GM21723 (cell line): Measurements from ENCODE around the gene PDLIM5.

Source experiments
- ATAC-seq: cut with Tn5 transposase; IDR thresholded peaks from one replicate; pipeline ENCODE4 v1.9.1; 2021; ENCODE audit warnings: mild to moderate bottlenecking, moderate library complexity; ENCODE audit not compliant: unreplicated experiment

The PDLIM5 gene

DNA sequence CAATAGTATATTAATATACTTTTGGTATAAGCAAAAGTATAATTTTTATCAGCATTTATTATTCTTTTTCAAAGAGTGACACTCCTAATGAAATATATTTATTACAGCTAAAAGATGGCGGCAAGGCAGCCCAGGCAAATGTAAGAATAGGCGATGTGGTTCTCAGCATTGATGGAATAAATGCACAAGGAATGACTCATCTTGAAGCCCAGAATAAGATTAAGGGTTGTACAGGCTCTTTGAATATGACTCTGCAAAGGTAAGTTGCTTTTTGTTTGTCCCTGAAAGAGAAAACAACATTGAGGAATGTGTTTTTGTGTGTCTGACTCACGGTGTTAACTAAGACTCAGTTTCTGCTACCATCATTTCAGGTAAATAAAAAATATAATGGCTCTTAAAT lies 71.9 kb downstream of the PDLIM5 start:
- no peak for ATAC-seq

DNA sequence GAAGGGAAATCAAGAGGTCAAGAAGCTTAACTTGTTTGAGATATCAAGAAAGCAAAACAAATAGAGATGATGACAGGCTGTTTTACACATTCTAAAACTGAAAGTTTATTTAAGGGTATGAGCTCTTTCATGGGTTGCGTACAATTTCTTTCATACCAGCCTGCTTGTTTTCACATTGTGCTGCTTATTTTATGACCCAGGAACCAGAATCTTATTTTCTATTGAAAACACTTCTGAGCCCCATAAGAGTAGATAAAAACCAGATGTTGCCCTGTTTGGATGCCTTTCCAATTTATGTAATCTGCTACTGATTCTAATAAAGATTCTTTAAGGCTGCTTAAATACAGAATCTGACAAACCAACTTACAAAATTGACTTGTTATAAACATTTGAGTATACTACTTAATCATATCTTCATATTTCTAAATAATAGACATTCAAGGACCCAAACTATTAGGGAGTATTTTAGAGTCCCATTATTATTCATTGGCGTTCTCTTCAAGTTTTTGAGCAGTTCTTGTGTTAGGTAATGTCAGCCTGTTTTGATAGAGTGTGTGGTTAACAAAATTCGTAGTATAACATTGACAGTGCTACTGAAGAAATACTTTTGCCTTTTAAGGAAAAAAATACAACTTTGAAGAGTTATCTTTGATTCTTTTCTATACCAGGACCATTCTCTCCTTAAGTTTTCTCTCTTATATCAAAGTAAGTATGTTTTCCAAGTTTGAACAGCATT lies 74.4 kb downstream of the PDLIM5 start:
- ATAC-seq: peak; percentile 87

DNA sequence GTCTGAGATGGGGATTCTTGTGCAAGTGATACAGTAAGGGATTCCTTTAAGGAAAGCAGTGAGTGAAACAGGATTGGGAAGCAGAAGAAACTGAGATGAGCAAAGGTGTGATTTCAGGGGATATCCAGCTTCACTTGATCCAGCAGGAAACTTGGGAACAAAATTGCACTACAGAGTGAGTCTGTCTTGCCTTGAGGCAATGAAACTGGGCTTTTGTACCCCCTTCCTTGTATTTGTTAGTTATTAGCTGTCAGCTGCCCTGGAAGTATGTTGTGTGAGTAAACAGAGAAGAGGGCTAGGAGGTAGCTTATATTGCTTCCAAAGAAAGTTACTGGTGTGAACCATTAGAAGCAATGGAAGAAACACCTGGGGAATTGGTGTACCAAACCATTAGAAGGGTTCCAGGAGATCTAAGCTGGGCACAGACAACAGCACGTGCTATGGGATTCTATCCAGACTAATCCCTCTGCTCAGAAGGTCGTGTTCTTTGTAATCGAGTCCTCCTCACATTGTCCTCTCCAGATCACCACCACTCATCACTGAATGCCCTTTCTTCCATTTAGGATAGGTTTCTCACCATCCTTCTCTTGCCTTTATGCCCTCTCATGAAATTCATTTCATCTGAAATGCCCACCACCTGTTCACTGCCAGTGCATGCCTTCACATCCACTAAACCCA lies 76.0 kb downstream of the PDLIM5 start:
- no peak for ATAC-seq

DNA sequence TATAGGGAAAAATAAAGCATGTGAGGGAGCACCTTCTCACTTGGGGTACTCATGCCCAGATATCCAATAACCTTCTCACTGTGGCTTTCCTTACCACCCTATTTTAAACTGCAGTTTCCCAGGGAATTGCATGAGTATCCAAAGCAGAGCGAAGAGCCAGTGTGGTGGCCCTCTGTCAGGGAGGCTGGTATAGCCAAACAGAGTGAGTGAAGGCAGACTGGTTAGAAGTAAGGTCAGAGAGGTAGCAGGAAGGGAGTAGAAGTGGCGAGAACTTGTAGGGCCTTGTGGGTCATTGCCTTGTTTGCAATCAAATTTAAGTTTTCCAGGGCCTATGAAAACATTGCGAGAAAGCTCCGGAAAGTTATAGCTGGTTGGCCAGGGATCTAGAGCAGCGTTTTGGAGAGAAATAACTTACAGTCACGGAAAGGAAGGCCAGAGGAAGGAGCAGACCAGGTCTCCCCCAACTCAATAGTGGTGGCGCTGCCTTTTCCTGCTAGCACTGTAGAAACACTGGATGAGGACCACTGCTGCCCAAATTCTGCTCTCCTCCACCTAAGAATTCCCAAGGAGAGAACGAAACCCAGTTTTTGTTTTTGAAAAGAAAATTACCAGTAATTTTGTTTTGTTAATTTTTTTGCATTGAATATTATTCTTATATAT lies 77.2 kb downstream of the PDLIM5 start:
- ATAC-seq: no peak

DNA sequence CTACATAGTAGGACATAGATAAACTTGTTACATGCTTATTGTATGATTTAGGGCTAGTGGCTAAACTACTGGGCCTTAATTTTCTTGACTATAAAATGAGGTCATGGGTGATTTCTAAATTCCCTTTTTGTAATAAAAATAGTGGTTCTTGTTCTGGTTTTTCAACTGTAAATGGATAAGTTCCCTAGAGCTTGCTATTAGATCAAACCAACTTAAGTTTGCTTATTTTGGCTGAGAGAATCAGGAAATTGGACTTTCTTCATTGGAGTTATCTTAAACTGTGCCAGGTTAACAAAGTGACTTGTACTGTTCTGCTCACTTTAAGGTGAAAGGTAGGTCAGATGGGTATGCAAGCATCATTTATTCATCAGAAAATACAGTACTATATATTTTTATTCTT lies 78.3 kb downstream of the PDLIM5 start:
- no peak for ATAC-seq

DNA sequence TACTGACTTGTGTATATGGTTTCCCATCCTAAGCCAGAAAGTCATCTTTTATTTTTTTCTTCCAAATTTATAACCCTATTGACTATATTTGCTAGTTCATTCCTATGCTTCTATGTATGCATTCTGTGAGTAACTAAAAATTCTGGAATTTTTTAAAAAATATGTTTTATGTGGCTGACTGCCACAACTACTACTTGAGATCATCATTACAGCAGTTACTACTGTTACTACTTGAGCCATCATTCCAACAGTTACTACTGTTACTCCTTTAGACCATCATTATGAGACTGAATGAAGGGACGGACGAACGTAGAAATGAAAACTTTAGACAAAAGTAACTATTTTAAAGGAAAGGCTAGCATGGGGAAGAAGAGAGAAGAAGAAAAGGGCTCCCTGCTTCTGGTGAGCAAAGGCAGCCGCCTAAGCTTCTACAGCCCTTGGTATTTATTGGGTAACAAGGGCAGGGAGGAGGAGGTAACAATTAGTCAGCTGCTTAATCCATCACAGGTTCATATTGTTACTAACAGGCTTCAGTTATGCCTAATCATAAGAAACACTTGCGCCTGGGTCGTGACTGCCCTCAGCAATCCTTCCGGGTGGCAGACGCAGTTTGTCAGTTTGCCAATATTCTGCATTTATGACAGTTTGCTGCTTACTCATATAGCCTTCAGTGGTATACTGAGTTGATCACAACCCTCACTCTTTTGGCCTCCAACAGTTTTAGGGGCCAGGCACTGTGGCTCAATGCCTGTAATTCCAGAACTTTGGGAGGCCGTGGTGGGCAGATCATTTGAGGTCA lies 80.4 kb downstream of the PDLIM5 start:
- ATAC-seq: no peak

DNA sequence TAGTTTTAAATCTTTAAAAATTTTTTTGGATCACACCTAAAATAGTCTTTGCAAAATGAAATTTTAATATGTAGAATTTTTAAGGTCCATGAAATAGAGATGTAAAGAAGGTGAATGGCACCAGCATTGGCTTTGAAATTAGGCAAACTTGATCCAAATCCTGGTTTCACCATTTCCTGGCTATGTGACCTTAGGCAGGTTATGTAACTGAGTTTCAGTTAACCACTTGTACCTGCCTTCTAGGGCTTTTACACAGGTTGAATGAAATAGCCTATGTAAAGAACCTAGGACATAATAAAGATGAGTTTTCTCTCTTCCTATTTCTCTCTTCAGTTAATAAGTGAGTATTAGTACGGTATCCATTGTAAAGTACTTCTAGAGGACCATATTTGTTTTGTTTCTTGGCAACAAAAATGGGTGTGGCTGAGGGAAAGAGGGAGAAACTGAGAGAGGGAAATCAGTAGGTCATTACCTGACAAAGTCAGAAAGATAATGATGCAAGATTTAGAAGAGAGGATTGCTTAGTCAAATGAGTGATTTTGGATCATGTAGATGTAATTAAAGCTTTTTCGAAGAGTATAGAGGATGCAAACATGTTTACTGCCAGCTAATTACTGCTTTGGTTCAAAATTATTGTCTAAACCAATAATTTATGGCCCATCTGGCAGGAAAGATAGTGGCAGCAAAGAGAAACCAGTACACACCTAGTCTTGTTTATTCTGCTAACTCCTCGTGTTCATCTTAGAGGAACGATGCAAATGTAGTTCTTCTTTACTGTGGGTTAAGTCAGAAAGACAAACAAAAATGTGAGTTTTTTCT lies 81.9 kb downstream of the PDLIM5 start:
- ATAC-seq: no peak

DNA sequence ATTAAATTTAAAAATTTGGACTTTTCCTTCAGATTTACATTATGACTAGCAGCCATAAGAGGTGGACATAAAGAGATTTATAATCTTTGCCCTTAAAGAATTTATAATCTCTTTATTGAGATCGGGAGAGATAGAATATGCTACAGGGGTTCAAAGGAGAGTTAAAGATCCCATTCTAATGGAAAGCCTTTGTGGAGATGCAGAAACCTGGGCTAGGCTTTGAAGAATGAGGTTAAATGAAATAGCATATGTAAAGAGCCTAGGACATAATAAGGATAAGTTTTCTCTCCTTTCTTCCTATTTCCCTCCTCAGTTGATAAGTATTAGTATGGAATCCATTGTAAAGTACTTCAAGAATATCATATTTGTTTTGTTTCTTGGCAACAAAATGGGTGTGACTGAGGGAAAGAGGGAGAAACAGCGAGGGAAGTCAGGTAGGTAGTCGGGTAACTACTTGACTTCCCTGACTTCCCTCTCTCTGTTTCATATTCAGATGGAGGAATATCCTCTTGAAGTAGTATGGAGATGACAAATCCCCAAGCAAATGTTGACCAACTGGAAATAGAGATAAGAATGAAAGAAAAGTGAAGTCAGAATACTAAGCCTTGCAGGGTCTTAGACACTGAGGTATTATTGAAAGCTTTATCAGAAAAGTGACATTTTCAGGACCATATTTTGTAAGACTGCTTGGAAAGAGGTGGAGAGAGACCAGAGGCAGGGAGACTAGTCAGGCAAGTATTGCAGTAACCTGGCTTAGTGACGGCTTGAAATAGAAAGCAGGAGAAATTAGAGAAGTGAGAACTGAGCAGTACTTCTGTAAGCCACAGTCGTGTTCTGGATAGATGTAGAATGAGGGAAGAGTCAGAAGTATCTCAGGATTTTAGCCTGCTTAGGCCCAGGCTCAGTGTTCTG lies 82.9 kb downstream of the PDLIM5 start:
- peak; percentile 94 for ATAC-seq

DNA sequence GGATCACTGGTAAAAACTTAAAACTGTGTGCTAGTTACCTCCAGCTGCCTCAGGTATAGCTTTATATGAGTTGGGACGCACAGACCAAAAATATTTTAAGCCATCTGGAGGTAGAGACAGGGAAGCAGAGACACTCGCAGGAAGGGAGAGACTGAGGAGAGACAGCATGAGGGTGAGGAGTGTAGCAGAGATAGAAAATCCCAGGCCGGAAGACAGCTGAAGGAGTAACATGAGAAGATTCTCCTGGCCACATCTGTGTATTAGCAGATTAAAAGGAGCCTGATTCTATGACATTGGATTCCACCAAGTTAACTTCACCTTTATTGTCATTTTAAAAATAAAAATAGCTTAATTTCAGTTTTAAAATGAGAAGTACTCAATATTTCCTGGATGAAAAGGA lies 84.3 kb downstream of the PDLIM5 start:
- ATAC-seq: no peak

DNA sequence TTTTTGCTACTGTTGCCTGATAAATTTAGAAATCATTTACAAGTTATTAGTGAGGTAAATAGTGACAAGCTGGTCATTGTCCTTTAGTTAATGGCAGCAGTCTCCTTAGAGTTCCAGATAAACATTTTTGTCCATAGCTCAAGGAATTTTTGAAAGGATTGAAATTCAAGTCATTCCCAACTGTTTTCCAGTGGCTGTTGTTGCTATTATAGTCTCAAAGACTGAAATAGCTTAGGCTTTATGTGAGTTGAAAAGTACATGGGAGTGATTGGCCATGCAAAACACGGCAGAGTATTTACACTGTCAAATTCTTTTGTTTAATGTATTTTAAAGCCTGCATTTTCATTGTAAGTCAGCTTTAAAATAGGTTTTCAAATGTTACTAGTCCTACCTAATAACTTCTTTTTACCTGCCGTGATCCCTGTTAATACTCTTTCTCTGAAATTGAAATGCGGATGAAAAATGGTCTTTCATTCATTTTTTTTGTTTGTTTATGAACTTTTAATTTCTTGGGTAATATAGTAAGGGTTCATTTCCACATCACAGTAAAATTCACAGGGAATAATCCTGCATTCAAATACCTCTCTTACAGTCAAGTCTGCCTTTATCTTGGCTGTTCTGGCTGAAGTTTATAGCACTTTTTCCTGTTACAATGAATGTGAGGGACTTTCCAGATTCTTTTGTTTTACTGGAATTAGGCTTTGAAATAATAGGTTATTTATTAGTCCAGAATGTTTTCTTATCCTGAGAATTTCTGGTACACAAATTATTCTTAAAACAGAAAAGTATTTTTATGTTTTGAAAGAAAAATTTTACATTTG lies 85.1 kb downstream of the PDLIM5 start:
- no peak for ATAC-seq

DNA sequence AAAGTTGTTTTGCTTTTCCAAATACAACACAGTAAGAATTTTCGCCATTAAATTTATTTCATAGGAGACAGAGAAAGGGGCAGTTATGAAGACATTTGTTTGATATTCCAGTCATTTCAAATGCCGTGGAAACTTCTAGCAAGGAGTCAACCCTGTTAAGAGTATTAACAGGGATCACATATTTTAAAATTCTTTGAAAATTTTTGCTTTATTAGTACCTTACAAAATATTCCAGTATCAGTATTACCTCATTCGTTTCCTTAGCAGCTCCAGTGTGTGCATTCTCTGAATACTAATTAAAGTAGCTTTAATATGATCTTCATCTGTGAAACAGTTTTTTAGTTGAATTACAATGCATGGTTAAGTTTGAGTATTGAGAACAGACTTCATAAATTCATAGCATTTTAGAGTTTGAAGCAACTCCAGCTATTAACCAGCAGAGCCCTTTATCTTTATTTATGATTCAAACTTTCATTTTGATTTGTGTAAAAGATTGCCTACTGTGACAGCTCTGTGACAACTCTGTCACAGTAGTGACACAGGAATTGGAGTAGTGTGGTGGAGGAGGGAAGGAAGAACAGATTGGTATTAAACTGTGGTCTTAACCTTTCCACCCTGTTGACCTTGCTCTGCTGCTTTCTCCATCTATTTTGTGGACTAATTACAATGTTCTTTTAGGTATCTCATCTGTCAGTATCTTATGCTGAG lies 86.3 kb downstream of the PDLIM5 start:
- ATAC-seq: no peak

DNA sequence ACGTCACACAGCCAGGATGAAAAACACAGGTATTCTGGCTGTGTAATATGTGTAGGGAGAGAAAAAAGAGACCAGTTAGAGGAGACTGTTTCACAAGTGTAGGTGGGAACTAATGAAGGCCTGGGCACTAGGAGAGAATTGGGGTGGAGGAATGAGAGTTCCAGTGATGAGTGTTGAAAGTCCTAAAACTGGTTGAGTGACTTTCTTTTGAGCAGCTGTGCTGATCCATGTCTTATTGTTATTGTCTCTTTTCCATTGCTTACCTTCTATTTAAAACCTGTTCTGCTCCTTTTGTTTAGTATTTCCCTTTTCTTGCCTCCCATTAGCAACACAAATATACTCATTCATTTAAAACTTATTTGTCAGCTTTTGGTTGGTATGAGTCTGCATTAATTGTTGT lies 88.7 kb downstream of the PDLIM5 start:
- ATAC-seq: no peak

DNA sequence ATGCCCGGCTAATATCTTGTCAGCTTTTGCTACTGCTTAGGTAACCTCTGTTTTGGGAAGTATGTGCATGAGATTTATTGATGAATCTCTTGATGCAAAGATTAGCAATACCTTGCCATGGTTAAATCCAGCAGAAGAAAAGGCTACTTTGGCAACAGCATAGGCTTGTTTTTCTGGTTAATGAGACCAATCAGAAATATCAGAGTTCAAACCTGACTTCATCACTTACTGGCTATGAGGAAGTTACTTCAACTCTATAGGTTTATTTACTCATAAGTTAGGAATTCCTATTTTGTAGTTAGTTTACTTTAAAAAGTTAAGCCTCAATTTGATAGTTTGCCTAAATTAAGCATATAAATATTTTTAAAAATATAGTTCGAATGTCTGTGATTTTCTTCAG lies 93.1 kb downstream of the PDLIM5 start:
- no peak for ATAC-seq

DNA sequence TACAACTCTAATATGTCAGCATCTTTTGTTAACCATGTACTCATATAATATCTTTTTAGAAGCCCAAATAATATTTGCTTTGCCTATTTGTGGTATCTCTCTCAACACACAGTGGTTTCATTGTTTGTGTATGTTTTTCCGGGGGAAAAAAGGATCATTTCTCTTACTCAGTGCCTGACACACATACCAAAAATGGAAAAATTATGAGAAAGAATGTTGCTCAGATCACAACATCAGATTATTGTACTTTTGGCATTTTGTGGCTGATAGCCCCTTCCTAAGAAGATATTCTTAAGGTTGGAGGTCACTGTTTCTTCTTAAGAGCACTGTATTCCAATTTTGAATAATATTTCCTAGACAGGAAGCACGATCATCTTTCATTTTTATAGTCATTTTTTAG lies 93.6 kb downstream of the PDLIM5 start:
- ATAC-seq: no peak

DNA sequence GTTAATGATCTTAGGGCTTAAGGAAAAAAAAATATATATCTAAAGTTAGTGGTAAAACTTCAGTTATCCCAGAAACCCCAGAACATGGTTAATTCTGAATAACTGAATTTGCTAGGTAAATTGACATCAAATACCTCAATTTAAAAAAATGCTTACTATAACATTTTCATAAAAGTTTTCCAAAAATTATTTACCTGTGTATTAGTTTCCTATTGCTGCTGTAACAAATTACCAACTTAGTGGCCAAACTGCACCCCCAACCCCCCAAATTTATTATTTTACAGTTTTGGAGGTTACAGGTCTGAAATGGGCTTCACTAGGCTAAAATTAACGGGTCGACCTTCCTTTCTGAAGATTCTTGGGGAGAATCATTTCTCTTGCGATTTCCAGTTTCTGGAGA lies 95.2 kb downstream of the PDLIM5 start:
- ATAC-seq: no peak

DNA sequence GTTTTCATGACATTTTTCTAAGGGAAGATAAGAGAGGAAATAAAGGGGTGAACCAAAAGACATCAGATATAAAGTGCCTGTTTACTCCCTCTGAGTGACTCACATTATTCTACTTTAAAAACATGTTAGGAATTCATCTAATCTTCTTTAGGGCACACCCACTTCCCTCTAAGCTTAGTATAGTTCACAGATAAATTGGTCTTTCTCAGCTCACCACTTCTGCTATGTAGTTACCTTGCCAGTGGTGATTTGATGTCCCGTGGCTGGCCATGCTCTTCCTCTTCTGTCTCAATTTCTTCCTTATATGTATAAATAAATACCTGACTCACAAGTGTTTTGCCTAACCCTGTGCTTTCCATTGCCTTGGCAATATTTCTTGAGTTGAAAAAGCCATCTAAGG lies 96.8 kb downstream of the PDLIM5 start:
- no peak for ATAC-seq

DNA sequence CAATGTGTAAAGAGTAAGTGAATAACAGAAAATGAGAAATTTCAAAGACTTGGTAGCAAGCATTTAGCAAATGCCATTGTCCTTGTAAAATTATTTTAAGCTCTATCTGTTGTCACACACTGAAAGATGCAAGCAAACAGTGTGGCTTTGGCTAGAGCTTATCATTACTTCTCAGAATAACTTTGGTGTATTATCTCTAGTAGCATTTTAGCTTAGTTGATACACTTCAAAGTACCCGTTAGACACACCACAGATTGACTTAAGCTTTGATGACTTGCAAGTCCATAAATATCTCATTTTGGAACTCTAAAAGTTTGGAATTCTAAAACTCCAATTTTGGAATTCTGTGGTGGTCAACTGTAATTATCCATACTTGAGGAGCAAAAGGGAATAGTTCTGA lies 98.6 kb downstream of the PDLIM5 start:
- ATAC-seq: no peak

DNA sequence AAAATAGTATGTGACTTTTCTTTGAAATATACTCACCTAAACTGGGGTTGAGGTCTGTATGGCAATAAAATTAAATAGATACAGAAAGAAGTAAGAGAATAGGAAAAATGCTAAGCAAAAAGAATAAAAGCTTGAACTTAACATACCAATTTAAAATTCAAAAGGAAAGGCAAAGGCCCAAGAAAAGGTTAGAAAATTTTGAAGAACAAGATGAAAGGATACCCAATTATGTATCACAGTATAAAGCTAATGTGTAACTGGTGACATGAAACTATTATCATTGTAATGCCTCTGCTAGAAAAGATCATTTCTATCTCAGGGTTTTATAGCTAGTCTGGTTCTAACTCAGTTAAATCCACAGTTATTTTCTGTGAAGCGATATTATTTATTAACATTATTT lies 99.1 kb downstream of the PDLIM5 start:
- ATAC-seq: no peak
